ENCODE results near the gene TDRD6.

- TF ChIP-seq POLR2A (IDR thresholded peaks at IDR 0.05) (no peak), CTCF (IDR thresholded peaks at IDR 0.05) (no peak)
Measured at GRCh38 chr6:46676604-46677313, 10.9 kb upstream of the TDRD6 start.

Measured in suprapubic skin (tissue), 3 donors.